ENCODE results near the gene CHST9. TPM values are rescaled to one million over a fixed set of nuclear protein-coding genes. Genes with fewer than 3 reads are reported as not detected.

CHST9 gene
- total and polyA plus RNA-seq, 2 of the 4 experiments (the other 2 are of a cell fraction): not detected

DNA sequence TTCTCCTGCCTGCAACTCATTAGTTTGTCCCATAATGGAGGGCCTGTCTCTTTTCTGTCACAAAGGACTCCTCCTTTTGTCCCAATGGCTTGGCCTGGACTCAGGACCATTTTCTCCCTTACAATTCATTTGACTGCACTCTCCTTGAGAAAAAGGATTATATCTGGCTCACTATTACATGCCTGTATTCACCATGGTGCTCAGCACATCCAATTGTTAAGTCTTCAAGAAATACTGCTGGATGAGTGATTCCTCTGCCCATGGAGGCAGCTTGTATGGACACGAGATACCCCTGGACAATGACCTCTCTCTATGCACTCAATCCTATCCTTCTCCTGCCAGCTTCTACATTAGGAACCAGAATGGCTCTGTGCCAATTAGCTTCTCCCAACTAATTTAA is 47.0 kb downstream of the CHST9 start:
- no peak overlapping the region for H3K4me2 ChIP-seq (ENCODE audit: low read depth, low read length)
- no peak overlapping the region for H3K4ac ChIP-seq (ENCODE audit: low read depth, low read length)
- no peak overlapping the region for H3K56ac ChIP-seq (ENCODE audit: extremely low read depth, insufficient read depth, low read length)
- H2BK15ac ChIP-seq (ENCODE audit: low read depth, low read length): no peak overlapping the region
- no peak overlapping the region for H2BK20ac ChIP-seq (ENCODE audit: low read depth, low read length)
- H3K18ac ChIP-seq (ENCODE audit: low read depth, low read length): no peak overlapping the region
- H2AK5ac ChIP-seq (ENCODE audit: low read depth, low read length): no peak overlapping the region
- H2BK120ac ChIP-seq (ENCODE audit: low read depth, low read length): no peak overlapping the region
- H3K14ac ChIP-seq (replicated peaks; ENCODE audit: low read depth, low read length): no peak overlapping the region
- no peak overlapping the region for H2AFZ ChIP-seq (replicated peaks; ENCODE audit: low read length, poor library complexity)
- in situ Hi-C loops (cut with MboI; ENCODE audit: low sequenced_read_pairs): no loop called here
- no peak overlapping the region for H4K5ac ChIP-seq (ENCODE audit: low read depth, low read length)
- H3K9ac ChIP-seq (ENCODE audit: low read depth, low read length): no peak overlapping the region
- H2AK9ac ChIP-seq (replicated peaks; ENCODE audit: low read depth, low read length, poor library complexity): no peak overlapping the region
- dilution Hi-C loops (cut with HindIII; ENCODE audit: low sequenced_read_pairs, unreplicated experiment): no loop called here
- no peaks in the 10 kb centered on the region for H4K20me1 ChIP-seq (ENCODE audit: insufficient read depth, low read length)
- DNase-seq: no peak
- no peak overlapping the region for H3K4me3 ChIP-seq (ENCODE audit: insufficient read depth, low read depth, low read length)
- H3K36me3 ChIP-seq (ENCODE audit: control insufficient read depth, insufficient read depth, low read length): no peaks in the 10 kb centered on the region
- H4K91ac ChIP-seq (ENCODE audit: insufficient read depth, low read depth, low read length): no peak overlapping the region
- no peak overlapping the region for H4K8ac ChIP-seq (ENCODE audit: low read depth in 2 of 2, low read length in 2 of 2)
- H3K23ac ChIP-seq (ENCODE audit: low read depth, low read length): no peak overlapping the region
- H3K4me1 ChIP-seq (ENCODE audit: control insufficient read depth, insufficient read depth, low read length): no peaks in the 10 kb centered on the region
- ATAC-seq (ENCODE audit: low read depth): no peak
- H3K79me1 ChIP-seq (ENCODE audit: low read depth in 1 of 2, low read length in 2 of 2): no peaks in the 10 kb centered on the region
- TF ChIP-seq, protein P1, sequence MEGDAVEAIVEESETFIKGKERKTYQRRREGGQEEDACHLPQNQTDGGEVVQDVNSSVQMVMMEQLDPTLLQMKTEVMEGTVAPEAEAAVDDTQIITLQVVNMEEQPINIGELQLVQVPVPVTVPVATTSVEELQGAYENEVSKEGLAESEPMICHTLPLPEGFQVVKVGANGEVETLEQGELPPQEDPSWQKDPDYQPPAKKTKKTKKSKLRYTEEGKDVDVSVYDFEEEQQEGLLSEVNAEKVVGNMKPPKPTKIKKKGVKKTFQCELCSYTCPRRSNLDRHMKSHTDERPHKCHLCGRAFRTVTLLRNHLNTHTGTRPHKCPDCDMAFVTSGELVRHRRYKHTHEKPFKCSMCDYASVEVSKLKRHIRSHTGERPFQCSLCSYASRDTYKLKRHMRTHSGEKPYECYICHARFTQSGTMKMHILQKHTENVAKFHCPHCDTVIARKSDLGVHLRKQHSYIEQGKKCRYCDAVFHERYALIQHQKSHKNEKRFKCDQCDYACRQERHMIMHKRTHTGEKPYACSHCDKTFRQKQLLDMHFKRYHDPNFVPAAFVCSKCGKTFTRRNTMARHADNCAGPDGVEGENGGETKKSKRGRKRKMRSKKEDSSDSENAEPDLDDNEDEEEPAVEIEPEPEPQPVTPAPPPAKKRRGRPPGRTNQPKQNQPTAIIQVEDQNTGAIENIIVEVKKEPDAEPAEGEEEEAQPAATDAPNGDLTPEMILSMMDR (conservative IDR thresholded peaks at IDR 0.05; ENCODE audit: low read depth, low read length): no peak
- TF ChIP-seq RAD21 (IDR thresholded peaks at IDR 0.05; ENCODE audit: low read length) (no peak), RCOR1 (IDR thresholded peaks at IDR 0.05; ENCODE audit: insufficient replicate concordance, low read length) (no peak), RFX5 (IDR thresholded peaks at IDR 0.05; ENCODE audit: low read depth, low read length) (no peak), BHLHE40 (IDR thresholded peaks at IDR 0.05; ENCODE audit: low read depth, low read length) (no peak), NFE2L2 (IDR thresholded peaks at IDR 0.05; ENCODE audit: low read depth, low read length) (no peak), POLR2A (IDR thresholded peaks at IDR 0.05; ENCODE audit: low read depth, low read length) (no peak), CHD1 (IDR thresholded peaks at IDR 0.05; ENCODE audit: low read depth, low read length) (no peak), MAZ (IDR thresholded peaks at IDR 0.05; ENCODE audit: borderline replicate concordance, low read depth, low read length) (no peak), MXI1 (IDR thresholded peaks at IDR 0.05; ENCODE audit: borderline replicate concordance, low read depth, low read length) (no peak), SMC3 (IDR thresholded peaks at IDR 0.05; ENCODE audit: low read depth, low read length) (no peak), MAFK (IDR thresholded peaks at IDR 0.05; ENCODE audit: low read depth, low read length) (no peak), CEBPB (IDR thresholded peaks at IDR 0.05; ENCODE audit: low read depth, low read length) (no peak), FOS (IDR thresholded peaks at IDR 0.05; ENCODE audit: low read depth, low read length) (no peak)
- TF ChIP-seq, protein P2, sequence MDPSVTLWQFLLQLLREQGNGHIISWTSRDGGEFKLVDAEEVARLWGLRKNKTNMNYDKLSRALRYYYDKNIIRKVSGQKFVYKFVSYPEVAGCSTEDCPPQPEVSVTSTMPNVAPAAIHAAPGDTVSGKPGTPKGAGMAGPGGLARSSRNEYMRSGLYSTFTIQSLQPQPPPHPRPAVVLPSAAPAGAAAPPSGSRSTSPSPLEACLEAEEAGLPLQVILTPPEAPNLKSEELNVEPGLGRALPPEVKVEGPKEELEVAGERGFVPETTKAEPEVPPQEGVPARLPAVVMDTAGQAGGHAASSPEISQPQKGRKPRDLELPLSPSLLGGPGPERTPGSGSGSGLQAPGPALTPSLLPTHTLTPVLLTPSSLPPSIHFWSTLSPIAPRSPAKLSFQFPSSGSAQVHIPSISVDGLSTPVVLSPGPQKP (IDR thresholded peaks at IDR 0.05; ENCODE audit: borderline replicate concordance, low read depth, low read length): no peak
- TF ChIP-seq, protein P3, sequence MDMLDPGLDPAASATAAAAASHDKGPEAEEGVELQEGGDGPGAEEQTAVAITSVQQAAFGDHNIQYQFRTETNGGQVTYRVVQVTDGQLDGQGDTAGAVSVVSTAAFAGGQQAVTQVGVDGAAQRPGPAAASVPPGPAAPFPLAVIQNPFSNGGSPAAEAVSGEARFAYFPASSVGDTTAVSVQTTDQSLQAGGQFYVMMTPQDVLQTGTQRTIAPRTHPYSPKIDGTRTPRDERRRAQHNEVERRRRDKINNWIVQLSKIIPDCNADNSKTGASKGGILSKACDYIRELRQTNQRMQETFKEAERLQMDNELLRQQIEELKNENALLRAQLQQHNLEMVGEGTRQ (IDR thresholded peaks at IDR 0.05; ENCODE audit: low read depth, low read length): no peak
- no TSS peak for BruUV-seq (replicated peaks)
- H2BK5ac ChIP-seq (ENCODE audit: low read depth, low read length, poor library complexity, severe bottlenecking): no peak overlapping the region
- H3K9me3 ChIP-seq (ENCODE audit: control insufficient read depth, insufficient read depth, low read length): peaks cover 5% of the 10 kb centered on the region; the same call in 1 of the 2 replicates
- no peaks in the 10 kb centered on the region for H3K27me3 ChIP-seq (ENCODE audit: control insufficient read depth, insufficient read depth, low read length)
- no peaks in the 10 kb centered on the region for H3K9me1 ChIP-seq (ENCODE audit: insufficient read depth, low read length)
- intact Hi-C loops (cut with micrococcal nuclease): no loop called here
- POLR2A ChIA-PET (ENCODE audit: unreplicated experiment): no interaction called here
- no CpG with 5 or more reads among the region's 1 CpG for WGBS, 2 experiments (ENCODE audit: extremely low coverage in 2 of 2, insufficient read length in 1 of 2)
- CTCF ChIA-PET: no interaction called here
- H3K27ac ChIP-seq (ENCODE audit: insufficient read depth, low read length): no peak overlapping the region

Measured in IMR-90 (cell line).